Fibroblast of skin of abdomen (primary cell): ENCODE results near the gene YWHAG.
"Not testable (repeated sequence)": the region's sequence is repeated elsewhere in the genome, so short reads cannot be mapped to it uniquely, and the experiment has no call there.

Source experiments
- DNase-seq: peaks from one replicate; pipeline ENCODE4 v3.0.0-alpha.2; 2013

The YWHAG gene

DNA sequence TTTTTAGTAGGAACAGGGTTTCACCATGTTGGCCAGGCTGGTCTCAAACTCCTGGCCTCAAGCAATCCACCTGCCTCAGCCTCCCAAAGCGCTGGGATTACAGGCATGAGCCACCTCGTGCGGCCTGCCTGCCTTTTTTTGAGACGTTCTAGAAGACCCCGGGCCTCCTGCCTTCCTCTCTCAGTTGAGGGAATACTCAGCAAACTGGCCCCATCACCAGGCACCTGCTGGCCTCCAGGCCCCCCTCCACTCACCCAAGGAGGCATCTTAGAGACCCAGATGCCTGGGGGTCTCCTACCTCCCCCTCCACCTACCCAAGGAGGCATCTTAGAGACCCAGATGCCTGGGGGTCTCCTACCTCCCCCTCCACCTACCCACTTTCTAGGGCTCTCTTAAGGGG is 65.9 kb downstream of the YWHAG start:
- DNase-seq: not testable (repeated sequence)

- DNase-seq: peak; percentile 39
These were observed 66.6 kb downstream of the YWHAG start for GRCh38 chr7:76292213-76292573.

DNA sequence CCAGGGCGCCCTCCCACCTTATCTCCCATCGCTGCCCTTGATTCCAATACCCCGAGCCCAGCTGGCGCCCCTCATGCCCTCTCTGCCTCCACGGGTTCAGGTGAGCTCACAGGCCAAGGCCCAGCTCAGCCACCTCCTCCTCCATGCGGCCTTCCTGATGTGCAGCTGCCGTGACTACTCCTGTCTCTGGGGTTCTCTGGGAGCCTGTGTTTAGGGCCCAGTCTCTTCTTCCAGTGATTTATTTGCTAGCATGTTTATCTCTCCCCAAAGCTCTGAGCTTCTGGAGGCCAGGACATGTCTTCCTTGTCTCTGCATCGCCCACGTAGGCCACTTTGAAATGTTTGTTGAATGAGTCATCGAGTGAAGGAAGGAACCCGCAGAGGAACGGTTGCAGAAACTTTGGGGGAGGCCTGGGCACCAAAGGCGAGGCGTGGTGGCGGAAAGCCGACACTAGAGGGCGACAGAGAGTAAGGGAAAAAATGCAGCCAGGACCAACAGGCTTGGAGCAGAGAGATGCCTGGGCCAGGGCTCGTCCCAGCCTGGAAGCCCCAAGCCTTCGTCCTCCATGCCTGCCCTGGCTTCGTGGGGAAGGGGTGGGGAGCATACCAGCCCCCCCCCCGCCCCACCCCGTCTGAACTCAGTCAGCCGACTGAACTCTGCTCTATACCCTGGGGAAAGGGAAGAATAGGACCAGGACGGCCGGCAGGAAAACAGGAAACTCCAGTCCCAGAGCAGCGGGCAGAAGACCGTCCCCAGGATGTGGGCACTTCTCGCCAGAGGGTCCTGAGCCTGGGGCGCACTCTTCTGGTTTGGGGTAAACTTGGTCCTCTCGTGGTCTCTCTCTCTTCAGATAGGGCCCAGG is 67.2 kb downstream of the YWHAG start:
- DNase-seq: peak; percentile 99

DNA sequence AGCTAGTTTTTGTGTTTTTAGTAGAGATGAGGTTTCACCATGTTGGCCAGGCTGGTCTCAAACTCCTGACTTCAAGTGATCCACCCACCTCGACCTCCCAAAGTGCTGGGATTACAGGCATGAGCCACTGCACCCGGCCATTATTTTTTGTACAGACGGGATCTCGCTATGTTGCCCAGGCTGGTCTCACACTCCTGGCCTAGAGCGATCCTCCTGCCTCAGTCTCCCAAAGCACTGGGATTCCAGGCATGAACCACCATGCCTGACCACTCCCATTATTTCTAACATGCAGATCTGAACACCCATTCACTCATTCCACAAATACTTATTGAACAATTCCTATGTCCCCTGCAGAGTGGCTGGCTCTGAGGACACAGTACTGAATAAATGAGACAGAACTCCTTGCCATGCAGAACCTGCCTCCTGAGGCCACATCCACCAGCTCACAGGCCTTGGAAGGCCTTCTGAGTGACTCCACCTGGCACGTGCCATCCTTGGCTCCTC is 67.9 kb downstream of the YWHAG start:
- DNase-seq: peak; percentile 62

DNA sequence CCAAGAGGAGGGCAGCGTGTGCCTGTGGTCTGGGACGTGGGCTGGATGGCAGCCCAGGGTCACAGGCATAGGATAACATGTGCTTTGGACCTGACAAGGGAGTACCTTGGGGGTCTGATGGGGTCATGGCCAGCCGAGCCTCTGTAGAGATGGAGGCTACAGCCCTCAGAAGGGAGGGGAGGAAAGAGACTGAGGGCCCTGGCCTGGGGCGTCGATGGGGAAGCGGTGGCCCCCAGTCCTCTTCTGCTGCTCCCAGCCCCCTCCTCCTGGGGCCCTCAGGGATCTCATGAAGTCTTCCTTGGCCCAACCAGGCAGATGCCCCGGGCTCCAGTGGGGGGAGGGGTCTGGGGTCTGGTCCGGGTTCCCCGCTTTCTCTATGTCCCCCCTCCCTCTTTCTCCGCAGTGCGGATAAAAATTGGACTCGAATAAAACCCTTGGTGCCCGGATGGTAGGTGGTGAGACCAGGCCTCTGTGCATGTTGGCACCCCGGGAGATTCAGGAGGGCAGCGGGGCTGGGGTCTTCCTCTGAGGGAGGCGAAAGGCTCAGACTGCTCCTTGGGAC is 71.9 kb downstream of the YWHAG start:
- no peak for DNase-seq

GRCh38 chr7:76285604-76286374 is 73.0 kb downstream of the YWHAG start:
- no peak for DNase-seq

- no peak for DNase-seq
These were observed 75.3 kb downstream of the YWHAG start for GRCh38 chr7:76283254-76284159.

- DNase-seq: no peak
These were observed 76.2 kb downstream of the YWHAG start for GRCh38 chr7:76282344-76283253.

- DNase-seq: no peak
These were observed 77.0 kb downstream of the YWHAG start for GRCh38 chr7:76281706-76282343.

DNA sequence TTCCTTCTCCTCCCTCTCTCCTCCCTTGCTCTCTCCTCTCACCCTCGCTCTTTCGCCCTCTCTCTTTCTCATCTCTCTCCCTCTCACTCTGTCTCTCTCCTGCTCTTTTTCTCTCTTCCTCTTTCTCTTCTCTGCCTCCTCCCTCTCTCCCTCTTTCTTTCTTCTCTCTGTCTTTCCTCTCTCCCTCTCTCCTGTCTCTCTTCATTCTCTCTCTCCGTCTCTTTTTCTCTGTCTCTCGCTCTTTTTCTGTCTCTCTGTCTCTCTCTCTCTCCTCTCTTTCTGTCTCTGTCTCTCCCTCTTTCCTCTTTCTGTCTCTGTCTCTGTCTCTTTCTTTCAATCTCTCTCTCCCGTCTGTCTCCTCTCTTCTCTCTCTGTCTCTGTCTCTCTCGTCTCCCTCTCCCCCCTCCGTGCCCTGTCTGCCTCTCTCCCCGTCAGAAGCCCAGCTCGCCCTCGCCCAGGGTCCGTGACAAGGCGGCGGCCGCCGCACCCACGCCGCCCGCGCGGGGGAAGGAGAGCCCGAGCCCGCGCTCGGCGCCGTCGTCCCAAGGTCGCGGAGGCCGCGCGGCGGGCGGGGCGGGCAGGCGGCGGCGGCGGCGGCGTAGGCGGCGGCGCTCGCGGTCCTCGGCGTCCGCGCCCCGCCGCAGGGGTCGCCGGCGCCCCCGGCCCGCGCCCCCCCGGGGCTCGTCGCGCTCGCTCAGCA is 77.6 kb downstream of the YWHAG start:
- no peak for DNase-seq

- no peak for DNase-seq
These were observed 78.4 kb downstream of the YWHAG start for GRCh38 chr7:76280408-76280807.

GRCh38 chr7:76278540-76278939 is 80.3 kb downstream of the YWHAG start:
- no peak for DNase-seq
